ENCODE data around the gene EIF1AX. TPM values are rescaled to one million over a fixed set of nuclear protein-coding genes. Genes with fewer than 3 reads are reported as not detected.
A peak's percentile ranks its signal among the peaks of the same experiment; 100 is the strongest.
"Not testable (repeated sequence)": the region's sequence is repeated elsewhere in the genome, so short reads cannot be mapped to it uniquely, and the experiment has no call there.

EIF1AX gene
- total and polyA plus RNA-seq, 2 donors (not counting 1 experiment from before 2014, with no cell fraction given): 30.1 to 85.1 TPM

- H3K9me3 ChIP-seq (ENCODE audit: control insufficient read depth, insufficient read depth, low read depth, low read length): no peaks in the 10 kb centered on the region
- no peak overlapping the region for H3K4me2 ChIP-seq (ENCODE audit: extremely low read depth, insufficient read depth, low read length)
- no peaks in the 10 kb centered on the region for H3K36me3 ChIP-seq (ENCODE audit: control insufficient read depth, insufficient read depth, low read length)
- H3K4me1 ChIP-seq (ENCODE audit: control insufficient read depth, extremely low read depth, insufficient read depth, low read length): no peaks in the 10 kb centered on the region
- H3K27me3 ChIP-seq (ENCODE audit: control insufficient read depth, insufficient read depth, low read length): no peaks in the 10 kb centered on the region
- DNase-seq (ENCODE audit: low read depth in 2 of 2): peak in 1 of 2 donors; percentile 40
- no peaks in the 10 kb centered on the region for H3K79me2 ChIP-seq (ENCODE audit: control insufficient read depth, insufficient read depth, low read length)
- H3K9ac ChIP-seq (ENCODE audit: insufficient read depth, low read length): no peak overlapping the region
- no peak overlapping the region for H3K27ac ChIP-seq (ENCODE audit: insufficient read depth, low read length)
- H2AFZ ChIP-seq (ENCODE audit: low read length): no peak overlapping the region
- no peak for TF ChIP-seq CTCF (conservative IDR thresholded peaks at IDR 0.05 in 1 of 2, IDR thresholded peaks at IDR 0.05 in 1 of 2; ENCODE audit: low read depth in 1 of 2, low read length in 2 of 2)
- no peak for TF ChIP-seq EZH2 (IDR thresholded peaks at IDR 0.05; ENCODE audit: low read length, missing control alignments)
- H3K4me3 ChIP-seq (replicated peaks in 1 of 4; ENCODE audit: control extremely low read depth in 1 of 4, insufficient read depth in 1 of 4, low read depth in 3 of 4, low read length in 4 of 4): no peak overlapping the region
- no peaks in the 10 kb centered on the region for H4K20me1 ChIP-seq (ENCODE audit: control insufficient read depth, extremely low read depth, insufficient read depth, low read length)
Measured at GRCh38 chrX:20128670-20129069, 13.0 kb downstream of the EIF1AX start.

GRCh38 chrX:20127440-20127839 is 14.2 kb downstream of the EIF1AX start:
- H2AFZ ChIP-seq (ENCODE audit: low read length); H3K27me3 ChIP-seq (ENCODE audit: control insufficient read depth, insufficient read depth, low read length); H3K4me1 ChIP-seq (ENCODE audit: control insufficient read depth, extremely low read depth, insufficient read depth, low read length); H4K20me1 ChIP-seq (ENCODE audit: control insufficient read depth, extremely low read depth, insufficient read depth, low read length); H3K79me2 ChIP-seq (ENCODE audit: control insufficient read depth, insufficient read depth, low read length); DNase-seq (ENCODE audit: low read depth in 2 of 2); H3K27ac ChIP-seq (ENCODE audit: insufficient read depth, low read length); H3K4me3 ChIP-seq (replicated peaks in 1 of 4; ENCODE audit: control extremely low read depth in 1 of 4, insufficient read depth in 1 of 4, low read depth in 3 of 4, low read length in 4 of 4); H3K4me2 ChIP-seq (ENCODE audit: extremely low read depth, insufficient read depth, low read length); H3K9me3 ChIP-seq (ENCODE audit: control insufficient read depth, insufficient read depth, low read depth, low read length); H3K36me3 ChIP-seq (ENCODE audit: control insufficient read depth, insufficient read depth, low read length); H3K9ac ChIP-seq (ENCODE audit: insufficient read depth, low read length): not testable (repeated sequence)
- peak in 1 of 2 donors; percentile 19 for TF ChIP-seq CTCF (conservative IDR thresholded peaks at IDR 0.05 in 1 of 2, IDR thresholded peaks at IDR 0.05 in 1 of 2; ENCODE audit: low read depth in 1 of 2, low read length in 2 of 2)

- not testable (repeated sequence) for H4K20me1 ChIP-seq (ENCODE audit: control insufficient read depth, extremely low read depth, insufficient read depth, low read length); H3K36me3 ChIP-seq (ENCODE audit: control insufficient read depth, insufficient read depth, low read length); H2AFZ ChIP-seq (ENCODE audit: low read length); H3K4me1 ChIP-seq (ENCODE audit: control insufficient read depth, extremely low read depth, insufficient read depth, low read length); H3K27ac ChIP-seq (ENCODE audit: insufficient read depth, low read length); H3K9ac ChIP-seq (ENCODE audit: insufficient read depth, low read length); H3K27me3 ChIP-seq (ENCODE audit: control insufficient read depth, insufficient read depth, low read length); H3K79me2 ChIP-seq (ENCODE audit: control insufficient read depth, insufficient read depth, low read length); DNase-seq (ENCODE audit: low read depth in 2 of 2); H3K4me2 ChIP-seq (ENCODE audit: extremely low read depth, insufficient read depth, low read length); H3K4me3 ChIP-seq (replicated peaks in 1 of 4; ENCODE audit: control extremely low read depth in 1 of 4, insufficient read depth in 1 of 4, low read depth in 3 of 4, low read length in 4 of 4); H3K9me3 ChIP-seq (ENCODE audit: control insufficient read depth, insufficient read depth, low read depth, low read length)
Measured at GRCh38 chrX:20126833-20127232, 14.8 kb downstream of the EIF1AX start.
